ENCODE measurements around the gene IGF1R.

DNA sequence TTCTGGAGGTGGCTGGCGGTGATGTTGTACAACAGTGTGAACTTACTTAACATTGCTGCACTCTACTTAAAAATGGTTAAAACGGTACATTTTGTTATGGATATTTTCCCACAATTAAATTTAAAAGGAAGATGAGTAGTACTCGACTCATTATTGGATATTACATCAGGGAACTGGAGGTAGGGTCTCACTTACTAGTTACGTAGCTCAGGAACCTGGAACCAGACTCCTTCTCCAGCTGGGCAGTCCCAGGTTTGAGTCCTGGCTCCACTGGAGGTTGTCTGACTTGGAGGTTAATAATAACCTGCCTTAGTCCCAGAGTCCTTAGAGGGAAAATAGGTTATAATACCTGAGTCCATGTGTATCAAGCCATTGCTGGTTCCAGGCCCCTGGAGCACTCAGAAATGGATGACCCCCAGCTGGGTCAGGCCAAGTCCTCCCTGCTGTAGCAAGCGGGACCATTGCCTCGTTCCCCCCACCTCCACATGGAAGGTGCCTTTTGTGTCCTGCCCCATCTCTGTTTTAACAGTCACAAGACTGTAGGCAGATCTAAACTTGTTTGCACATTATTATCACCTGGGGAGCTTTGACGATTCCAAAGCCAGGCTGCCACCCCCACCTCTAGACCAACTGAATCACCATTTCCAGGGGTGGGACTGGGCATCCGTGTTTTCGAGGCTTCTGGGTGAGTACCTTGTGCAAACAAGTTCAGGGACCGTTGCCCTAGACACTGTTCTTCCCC is 126.6 kb downstream of the IGF1R start:
- TF ChIP-seq POLR2AphosphoS5 (IDR thresholded peaks at IDR 0.05), result no peak
- TF ChIP-seq, protein P1, sequence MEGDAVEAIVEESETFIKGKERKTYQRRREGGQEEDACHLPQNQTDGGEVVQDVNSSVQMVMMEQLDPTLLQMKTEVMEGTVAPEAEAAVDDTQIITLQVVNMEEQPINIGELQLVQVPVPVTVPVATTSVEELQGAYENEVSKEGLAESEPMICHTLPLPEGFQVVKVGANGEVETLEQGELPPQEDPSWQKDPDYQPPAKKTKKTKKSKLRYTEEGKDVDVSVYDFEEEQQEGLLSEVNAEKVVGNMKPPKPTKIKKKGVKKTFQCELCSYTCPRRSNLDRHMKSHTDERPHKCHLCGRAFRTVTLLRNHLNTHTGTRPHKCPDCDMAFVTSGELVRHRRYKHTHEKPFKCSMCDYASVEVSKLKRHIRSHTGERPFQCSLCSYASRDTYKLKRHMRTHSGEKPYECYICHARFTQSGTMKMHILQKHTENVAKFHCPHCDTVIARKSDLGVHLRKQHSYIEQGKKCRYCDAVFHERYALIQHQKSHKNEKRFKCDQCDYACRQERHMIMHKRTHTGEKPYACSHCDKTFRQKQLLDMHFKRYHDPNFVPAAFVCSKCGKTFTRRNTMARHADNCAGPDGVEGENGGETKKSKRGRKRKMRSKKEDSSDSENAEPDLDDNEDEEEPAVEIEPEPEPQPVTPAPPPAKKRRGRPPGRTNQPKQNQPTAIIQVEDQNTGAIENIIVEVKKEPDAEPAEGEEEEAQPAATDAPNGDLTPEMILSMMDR (IDR thresholded peaks at IDR 0.05), result no peak
